ENCODE data around the gene TESK2.
"Not testable (repeated sequence)": the region's sequence is repeated elsewhere in the genome, so short reads cannot be mapped to it uniquely, and the experiment has no call there.

TESK2 gene

DNA sequence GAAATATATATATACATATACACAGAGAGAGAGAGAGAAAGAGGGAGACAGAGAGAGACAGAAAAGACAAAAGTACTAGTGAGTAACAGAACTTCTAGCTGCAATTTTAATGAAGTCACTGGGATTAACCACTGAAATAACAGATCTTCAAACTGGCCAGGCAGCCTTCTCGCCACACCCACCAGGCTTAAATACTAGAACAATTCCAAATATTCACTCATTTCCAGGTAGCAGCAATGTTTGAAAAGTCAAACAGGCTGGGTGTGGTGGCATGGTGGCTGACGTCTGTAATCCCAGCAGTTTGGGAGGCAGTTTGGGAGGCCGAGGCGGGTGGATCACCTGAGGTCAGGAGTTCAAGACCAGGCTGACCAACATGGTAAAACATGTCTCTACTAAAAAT lies 25.5 kb upstream of the TESK2 start:
- DNase-seq (ENCODE audit: low read depth): no peak
- in situ Hi-C loops (cut with HindIII; ENCODE audit: low sequenced_read_pairs): no loop called here
- TF ChIP-seq, protein P1, sequence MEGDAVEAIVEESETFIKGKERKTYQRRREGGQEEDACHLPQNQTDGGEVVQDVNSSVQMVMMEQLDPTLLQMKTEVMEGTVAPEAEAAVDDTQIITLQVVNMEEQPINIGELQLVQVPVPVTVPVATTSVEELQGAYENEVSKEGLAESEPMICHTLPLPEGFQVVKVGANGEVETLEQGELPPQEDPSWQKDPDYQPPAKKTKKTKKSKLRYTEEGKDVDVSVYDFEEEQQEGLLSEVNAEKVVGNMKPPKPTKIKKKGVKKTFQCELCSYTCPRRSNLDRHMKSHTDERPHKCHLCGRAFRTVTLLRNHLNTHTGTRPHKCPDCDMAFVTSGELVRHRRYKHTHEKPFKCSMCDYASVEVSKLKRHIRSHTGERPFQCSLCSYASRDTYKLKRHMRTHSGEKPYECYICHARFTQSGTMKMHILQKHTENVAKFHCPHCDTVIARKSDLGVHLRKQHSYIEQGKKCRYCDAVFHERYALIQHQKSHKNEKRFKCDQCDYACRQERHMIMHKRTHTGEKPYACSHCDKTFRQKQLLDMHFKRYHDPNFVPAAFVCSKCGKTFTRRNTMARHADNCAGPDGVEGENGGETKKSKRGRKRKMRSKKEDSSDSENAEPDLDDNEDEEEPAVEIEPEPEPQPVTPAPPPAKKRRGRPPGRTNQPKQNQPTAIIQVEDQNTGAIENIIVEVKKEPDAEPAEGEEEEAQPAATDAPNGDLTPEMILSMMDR (IDR thresholded peaks at IDR 0.05; ENCODE audit: low read depth, low read length, missing control alignments): no peak
- no peak overlapping the region for H3K4me3 ChIP-seq (ENCODE audit: low read depth, low read length)

DNA sequence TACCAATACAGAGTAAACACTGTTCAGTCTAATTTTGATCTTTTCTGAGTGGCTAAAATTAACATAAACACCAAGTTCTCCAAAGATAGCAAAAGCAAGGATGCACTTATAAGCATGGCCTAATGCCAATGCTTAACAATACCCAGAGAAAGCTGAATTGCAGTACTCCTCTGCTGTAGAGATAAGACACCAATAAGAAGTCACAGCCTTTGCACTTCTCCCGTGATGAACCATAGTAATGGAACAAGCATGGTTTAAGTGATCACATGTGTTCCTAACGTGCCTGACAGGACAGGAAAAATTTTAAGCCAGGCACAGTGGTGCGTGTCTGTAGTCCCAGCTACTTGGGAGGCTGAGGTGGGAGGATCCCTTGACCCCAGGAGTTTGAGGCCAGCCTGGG lies 25.1 kb upstream of the TESK2 start:
- TF ChIP-seq, protein P1 (IDR thresholded peaks at IDR 0.05; ENCODE audit: low read depth, low read length, missing control alignments): no peak
- DNase-seq (ENCODE audit: low read depth): no peak
- no peak overlapping the region for H3K4me3 ChIP-seq (ENCODE audit: low read depth, low read length)
- in situ Hi-C loops (cut with HindIII; ENCODE audit: low sequenced_read_pairs): no loop called here

DNA sequence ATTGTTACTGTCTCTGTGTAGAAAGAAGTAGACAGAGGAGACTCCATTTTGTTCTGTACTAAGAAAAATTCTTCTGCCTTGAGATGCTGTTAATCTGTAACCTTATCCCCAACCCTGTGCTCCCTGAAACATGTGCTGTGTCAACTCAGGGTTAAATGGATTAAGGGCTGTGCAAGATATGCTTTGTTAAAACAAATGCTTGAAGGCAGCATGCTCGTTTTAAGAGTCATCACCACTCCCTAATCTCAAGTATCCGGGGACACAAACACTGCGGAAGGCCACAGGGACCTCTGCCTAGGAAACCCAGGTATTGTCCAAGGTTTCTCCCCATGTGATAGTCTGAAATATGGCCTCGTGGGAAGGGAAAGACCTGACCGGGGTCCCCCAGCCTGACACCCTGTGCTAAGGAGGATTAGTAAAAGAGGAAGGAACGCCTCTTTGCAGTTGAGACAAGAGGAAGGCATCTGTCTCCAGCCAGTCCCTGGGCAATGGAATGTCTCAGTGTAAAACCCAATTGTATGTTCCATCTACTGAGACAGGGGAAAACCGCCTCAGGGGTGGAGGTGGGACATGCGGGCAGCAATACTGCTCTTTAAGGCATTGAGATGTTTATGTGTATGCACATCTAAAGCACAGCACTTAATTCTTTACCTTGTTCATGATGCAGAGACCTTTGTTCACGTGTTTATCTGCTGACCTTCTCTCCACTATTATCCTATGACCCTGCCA lies 22.7 kb upstream of the TESK2 start:
- DNase-seq (ENCODE audit: low read depth); in situ Hi-C loops (cut with HindIII; ENCODE audit: low sequenced_read_pairs); H3K4me3 ChIP-seq (ENCODE audit: low read depth, low read length): not testable (repeated sequence)

DNA sequence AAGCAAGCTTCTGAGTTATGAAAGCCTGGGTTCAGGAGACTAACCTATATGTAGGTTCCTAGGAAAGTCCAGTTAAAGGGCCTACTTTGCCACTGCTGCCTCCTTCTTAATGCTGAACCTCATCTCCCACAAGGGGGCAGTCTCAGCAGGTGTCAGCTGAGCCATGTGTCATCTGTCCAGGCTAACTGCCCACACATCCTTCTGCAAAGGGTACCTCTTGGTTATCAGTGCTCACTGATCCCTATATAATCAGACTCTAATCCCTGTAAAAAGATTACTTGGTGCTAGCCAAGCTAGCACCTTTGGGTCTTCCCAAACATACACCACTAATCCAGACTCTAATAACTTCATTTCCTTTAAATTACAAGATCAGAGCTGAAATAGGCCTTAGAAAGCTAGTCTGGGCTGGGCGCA lies 21.7 kb upstream of the TESK2 start:
- TF ChIP-seq, protein P1 (IDR thresholded peaks at IDR 0.05; ENCODE audit: low read depth, low read length, missing control alignments): peak; percentile 80
- H3K4me3 ChIP-seq (ENCODE audit: low read depth, low read length): no peak overlapping the region

DNA sequence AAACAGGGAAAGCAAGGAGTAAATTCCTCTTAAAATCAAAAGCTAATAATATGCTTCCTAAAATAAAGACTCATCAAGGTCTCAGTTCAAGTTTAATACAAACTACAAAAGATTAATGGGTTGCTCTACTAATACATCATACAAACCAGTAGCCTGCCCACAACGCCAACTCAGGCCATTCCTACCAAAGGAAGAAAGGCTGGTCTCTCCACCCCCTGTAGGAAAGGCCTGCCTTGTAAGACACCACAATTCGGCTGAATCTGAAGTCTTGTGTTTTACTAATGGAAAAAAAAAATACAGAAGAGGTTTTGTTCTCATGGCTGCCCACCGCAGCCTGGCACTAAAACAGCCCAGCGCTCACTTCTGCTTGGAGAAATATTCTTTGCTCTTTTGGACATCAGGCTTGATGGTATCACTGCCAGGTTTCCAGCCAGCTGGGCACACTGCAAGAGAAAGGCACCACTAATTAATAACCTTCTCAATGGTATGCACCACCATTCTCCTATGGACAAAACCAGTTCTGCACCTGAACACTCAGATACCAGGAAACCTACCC lies 20.1 kb upstream of the TESK2 start:
- in situ Hi-C loops (cut with HindIII; ENCODE audit: low sequenced_read_pairs): no loop called here
- no peak for DNase-seq (ENCODE audit: low read depth)
- TF ChIP-seq, protein P1 (IDR thresholded peaks at IDR 0.05; ENCODE audit: low read depth, low read length, missing control alignments): no peak
- no peak overlapping the region for H3K4me3 ChIP-seq (ENCODE audit: low read depth, low read length)

More for the DNA sequence above, 21.7 kb upstream of the TESK2 start:
- no peak for DNase-seq (ENCODE audit: low read depth)
- in situ Hi-C loops (cut with HindIII; ENCODE audit: low sequenced_read_pairs): no loop called here

DNA sequence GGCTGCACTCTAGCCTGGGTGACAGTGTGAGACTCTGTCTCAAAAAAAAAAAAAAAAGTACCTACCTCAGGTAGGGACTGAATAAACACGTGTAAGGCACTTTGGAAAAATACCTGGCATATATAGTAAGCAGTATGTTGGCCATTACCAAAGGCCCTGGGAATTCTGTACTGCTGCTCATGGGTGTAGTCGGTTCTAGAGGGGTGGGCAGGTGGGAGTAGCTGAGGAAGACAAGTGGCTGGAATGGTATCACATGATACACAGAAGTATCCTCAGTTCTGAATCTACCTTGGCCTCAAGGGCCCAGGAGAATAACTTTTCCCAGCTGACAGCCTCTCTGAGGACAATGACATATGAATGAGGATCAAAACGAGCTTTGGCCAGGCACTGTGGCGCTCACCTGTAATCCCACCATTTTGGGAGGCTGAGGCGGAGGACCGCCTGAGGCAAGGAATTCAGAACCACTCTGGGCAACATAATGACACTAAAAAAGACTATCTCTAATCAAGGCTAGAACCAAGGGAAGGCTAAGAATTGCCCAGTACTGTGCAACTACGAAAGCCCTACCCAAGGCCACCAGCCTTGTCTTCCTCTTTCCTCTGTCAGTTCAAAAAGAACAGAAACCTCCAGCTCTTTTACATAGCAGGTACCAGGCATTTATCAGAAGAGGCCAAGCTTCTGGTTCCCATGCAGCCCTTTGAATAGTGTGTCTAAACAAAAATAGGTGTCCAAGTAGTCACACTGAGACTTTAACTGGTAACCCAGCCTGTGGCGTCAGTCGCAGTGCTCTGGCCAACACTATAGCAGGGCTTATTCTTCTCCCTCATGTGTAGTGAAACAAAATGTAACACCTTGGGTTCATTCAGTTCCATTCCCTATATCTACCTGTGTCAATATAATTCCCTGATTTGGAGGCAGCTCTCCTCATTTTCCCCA lies 19.3 kb upstream of the TESK2 start:
- TF ChIP-seq, protein P1 (IDR thresholded peaks at IDR 0.05; ENCODE audit: low read depth, low read length, missing control alignments): no peak
- no peak for DNase-seq (ENCODE audit: low read depth)
- in situ Hi-C loops (cut with HindIII; ENCODE audit: low sequenced_read_pairs): no loop called here
- no peak overlapping the region for H3K4me3 ChIP-seq (ENCODE audit: low read depth, low read length)

Data from astrocyte of the cerebellum (primary cell).